GM10847 (cell line): Measurements from ENCODE around the gene DMD.

Experiments
- POLR2A ChIP-seq: IDR thresholded peaks from 2 replicates; pipeline ENCODE4 v1.6.1; 2011; ENCODE audit not compliant: insufficient read length; ENCODE audit errors: extremely low read depth

The DMD gene

DNA sequence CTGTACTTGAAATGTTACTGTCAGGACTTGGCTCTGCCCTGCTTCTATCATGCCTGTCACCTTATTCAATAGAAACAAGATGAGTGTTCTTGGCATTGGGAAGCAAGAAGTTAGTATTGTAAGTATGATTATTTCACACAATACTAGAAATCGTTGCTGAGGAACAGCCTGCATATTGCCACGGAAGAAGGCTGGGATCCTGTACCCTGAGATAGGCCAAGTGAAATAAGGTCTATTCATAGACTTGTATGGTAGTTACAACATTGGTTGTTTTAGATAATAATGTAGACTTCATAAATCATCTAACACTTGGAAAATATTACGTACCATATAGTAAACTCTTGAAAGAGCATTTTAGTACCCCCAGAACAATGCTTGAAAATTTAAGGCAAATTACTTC lies 215.9 kb downstream of the DMD start:
- TF ChIP-seq POLR2A: no peak

DNA sequence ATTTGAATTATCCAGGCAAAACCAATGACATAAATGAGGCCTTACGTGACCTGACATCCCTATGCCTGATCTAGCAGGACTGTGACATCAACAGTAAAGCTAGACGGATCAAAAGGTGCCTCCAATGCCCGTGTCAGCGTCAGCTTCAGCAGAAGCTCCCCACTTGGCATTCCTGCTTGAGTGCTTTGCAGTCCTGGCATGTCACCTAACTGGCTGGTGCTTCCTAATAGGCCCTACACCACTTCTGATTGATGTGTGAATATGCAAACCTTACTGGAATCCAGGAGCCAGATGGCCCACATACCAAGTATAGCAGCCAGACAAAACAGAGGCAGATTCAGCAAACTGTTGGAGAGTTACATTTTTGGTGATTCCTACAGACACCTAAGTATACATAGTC lies 224.2 kb downstream of the DMD start:
- no peak for TF ChIP-seq POLR2A

DNA sequence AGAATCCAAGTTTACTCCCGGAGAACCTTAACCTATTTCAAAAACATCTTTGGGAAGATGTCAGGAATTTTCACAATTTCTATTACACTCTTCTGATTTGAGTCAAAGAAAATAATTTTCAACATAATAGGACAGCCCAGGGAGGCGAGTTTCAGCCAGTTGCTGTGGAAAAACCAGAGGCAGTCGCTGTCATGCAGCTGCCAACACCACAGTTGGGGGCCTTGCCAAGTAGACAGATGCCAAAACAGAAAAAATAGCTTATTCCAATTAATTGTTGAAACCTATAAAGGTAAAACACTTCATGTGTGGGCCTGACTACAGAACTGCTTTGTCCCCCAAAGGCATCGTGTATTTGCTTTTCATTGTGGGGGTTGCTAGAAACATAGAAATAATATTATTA lies 225.8 kb downstream of the DMD start:
- TF ChIP-seq POLR2A: no peak

DNA sequence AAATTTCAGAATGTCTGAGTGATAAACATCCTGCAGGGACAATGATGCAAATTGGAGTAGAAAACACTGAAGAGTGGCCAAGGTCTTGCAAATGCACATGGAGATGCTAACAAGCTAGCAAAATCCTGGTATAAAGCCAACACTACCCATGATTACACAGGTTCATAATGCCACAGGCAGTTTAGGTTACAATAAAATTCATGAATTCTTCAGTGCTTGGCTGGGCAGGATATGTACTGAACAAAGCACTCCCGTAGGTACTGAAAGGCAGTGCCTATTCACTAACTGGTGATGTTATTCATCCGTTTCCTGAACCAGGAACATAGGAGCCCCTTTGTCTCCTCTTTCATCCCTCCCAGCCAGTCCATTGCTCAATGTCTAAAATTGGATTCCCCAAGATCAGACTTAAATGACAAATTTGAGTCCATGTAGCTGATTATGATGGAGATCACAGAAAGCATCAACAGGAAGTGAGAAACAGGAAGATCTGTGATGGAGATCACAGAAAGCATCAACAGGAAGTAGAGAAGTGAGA lies 244.5 kb downstream of the DMD start:
- TF ChIP-seq POLR2A: no peak

DNA sequence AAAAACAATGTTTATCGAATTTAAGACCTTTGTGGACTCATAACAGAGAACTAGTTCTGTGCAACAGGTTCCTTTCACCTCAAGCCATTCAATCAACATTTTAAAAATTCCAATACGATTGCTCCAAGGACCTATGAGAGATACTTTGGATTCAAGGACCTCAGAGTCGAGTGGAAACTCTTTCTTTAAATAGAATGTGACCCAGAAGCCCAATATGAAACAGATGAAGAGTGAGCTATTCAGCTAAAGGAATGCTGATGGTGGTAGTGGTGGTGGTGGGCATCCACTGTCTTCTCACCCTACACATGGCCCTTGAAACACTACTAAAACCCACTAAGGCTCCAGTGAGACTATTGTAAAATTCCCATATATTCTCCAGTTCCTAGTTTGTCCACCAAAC lies 257.2 kb downstream of the DMD start:
- no peak for TF ChIP-seq POLR2A

DNA sequence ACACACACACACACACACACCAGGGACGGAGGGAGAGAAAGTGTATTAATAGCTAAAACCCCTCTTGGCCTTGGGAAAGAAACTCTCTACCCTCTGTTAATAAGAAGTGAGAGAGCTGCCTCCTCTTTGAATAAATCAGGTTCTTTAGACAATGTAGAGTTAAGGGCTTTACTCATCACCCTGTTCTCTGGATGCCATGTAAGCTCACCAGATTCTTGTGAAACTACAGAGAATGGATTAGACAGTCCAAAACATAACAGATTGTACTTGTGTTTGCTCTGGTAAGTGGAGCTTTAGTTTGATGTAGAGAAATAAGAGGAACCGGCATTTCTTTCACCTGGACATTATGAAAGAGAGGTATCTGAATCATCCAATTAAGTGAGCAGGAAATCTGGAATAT lies 263.2 kb downstream of the DMD start:
- no peak for TF ChIP-seq POLR2A

DNA sequence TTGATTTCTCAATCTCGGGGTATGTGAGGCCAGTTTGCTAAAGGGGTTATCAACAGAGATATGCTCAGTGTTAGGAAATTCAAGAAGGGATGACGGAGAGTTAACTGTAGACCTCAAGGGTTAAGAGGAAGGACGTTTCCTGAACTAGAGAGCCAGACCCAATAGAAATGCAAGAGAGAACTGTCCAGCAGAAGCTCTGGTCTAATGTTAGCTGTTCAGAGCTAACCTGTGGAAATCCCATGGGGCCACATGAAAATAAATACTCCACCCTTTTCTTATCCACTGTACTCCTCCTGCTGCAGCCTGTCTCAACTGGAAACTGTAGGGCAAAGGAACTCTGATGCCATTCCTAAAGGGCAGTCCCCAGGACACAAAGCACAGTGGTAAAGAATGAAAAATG lies 274.3 kb downstream of the DMD start:
- TF ChIP-seq POLR2A: no peak

DNA sequence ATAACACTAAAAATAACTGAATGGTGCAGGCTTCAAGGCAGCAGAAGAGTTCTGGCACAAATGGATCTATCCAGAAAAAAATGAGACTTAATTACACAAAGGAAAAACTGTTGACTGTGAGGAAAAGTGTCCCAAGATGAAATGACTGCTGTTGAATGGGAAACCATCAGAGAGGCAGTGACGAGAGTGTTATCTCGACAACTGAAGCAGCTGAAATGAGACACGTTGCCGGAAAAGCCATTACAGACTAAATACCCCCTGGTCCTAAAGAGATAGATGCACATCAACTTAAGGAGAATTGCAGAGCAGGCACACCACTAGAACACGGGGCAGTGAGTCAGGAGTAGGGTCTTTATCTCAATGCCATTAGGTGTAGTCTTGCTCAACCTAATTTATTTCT lies 277.8 kb downstream of the DMD start:
- no peak for TF ChIP-seq POLR2A

DNA sequence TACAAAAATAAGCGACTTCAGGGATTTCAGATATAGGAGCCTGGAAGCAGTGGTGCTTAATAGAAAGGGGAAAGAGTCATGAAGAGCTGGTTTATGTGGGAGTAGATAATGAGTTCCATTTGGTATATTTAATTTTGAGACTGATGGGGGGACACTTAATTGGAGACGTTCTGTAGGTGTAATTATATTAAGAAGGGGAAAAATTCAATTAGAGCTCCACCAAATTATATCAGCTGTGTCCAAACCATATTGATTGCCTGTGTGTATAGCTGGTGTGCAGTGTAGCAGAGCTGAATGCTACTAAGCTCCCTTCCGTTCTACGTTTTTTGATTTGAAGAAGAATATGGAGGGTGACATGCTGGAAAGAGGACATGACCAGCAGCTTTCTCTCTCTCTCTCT lies 282.3 kb downstream of the DMD start:
- no peak for TF ChIP-seq POLR2A

DNA sequence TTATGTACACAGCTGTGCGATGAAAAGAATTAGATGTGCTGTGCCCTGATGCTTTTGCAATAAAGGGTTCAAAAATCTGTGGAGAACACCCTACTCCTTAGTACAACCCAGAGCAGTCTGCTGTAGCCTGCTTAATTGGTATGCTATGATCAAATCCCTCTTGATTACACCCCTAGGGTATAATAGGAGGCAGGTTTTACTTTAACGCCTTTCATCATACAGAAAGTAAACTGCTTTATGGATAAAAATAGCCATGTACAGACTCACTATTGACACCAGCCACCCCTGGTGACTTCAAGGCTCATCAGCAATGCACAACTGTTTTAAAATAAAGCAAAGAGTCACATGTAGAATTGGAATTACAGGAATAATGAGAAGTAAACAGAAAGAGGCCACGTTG lies 315.3 kb downstream of the DMD start:
- TF ChIP-seq POLR2A: no peak

DNA sequence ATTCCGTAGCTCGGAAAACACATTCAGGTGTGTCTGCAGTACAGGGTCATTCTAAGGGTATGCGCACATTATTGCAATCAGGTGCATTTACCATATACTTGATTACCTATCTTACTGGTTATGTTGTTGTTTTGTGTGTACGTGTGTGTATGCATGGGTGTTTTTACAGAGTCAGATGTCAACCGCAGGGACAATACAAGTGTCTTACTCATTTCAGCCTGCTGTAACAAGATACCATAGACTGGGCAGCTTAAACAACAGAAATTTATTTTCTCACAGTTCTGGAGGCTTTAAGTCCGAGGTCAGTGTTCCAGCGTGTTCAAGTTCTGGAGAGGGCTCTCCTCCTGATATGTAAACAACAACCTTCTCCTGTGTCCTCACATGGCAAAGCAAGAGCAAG lies 316.7 kb downstream of the DMD start:
- TF ChIP-seq POLR2A: no peak

DNA sequence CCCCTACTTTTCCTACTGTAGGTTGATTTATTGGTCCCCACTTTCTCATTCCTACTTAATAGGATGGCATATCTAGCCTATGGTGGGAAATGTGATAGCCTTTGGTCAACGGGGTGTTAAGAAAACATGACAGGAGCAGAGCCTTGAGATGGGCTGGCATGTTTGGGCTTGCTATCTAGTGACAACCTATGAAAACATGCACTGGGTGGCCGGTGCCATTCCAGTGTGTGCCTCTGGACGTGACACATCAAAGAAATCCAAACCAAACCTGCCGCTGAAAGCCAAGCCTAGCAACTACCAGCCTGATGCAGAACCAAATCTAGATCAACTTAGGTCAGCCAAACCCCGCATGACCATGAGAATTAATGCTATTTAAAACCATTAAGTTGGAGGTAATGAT lies 317.6 kb downstream of the DMD start:
- no peak for TF ChIP-seq POLR2A

DNA sequence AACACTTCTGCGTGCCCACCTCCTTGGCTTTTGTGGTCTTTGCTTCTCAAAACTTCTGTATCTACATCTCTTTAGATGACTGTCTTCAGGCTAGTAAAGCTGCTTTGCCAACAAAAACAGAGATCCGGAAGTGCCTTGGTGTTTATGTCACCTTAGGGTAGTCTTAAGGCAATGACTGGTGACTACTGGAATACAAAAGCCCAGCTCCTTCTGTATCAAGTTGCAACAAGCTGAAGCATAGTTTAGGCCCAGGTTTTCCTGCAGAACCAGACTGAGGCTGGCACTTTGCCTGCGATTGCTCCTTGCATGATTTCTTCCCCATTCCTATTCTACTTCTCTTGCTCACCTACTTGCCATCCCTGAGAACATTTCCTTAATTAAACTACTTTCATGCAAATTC lies 333.8 kb downstream of the DMD start:
- TF ChIP-seq POLR2A: no peak

DNA sequence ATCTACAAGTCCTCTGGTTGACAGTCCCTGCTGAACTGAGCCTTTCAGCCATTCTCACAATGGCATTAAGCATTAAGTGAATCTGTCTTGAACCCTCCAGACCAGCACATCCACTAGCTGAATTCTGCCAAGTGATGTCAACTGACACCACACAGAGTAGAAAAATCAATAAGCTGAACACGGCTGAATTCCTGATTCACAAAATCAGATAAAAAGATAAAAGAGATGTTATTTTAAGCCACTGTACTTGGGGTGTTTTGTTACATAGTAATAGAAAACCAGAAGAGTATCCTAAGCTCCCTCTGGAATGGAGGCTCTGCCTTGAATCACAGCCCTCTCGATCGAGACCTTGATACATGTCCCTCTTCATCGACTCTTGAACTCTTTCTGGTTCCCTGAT lies 336.5 kb downstream of the DMD start:
- no peak for TF ChIP-seq POLR2A

DNA sequence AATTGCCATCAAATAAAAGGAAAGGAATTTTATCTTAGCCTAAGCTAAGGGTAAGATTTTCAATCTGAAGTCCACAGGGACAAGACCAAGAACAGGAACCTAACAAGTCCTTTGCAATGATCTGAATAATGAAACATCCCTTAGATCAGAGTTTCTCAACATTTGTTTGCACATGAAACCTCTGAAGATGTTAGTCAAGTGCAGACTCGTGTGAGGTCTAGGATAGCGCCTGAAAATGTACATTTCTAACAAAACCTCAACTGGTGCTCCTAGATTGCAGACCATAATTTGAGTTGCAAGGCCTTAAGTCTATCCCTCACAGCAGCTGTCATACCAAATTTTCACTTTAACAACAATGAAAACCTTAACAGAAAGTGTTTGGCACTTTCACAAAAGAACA lies 337.6 kb downstream of the DMD start:
- TF ChIP-seq POLR2A: no peak

DNA sequence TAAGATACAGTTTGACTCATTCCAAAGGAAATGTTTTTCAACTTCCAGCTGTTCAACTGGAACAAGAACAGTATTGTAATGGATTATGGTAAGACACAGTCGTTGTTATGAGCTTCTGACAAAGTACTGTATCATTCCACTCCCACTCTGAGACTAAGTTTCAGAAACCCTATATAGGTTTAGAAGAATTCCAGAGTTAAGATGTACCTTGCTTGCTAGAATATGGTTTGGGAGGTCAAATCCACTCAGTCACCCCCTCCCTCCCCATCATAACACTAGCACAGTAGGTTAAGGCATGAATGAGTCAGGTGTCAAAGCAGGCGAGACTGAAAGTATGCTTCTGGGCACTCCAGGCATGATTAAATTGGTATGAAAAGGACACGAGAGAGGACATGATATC lies 339.7 kb downstream of the DMD start:
- no peak for TF ChIP-seq POLR2A

DNA sequence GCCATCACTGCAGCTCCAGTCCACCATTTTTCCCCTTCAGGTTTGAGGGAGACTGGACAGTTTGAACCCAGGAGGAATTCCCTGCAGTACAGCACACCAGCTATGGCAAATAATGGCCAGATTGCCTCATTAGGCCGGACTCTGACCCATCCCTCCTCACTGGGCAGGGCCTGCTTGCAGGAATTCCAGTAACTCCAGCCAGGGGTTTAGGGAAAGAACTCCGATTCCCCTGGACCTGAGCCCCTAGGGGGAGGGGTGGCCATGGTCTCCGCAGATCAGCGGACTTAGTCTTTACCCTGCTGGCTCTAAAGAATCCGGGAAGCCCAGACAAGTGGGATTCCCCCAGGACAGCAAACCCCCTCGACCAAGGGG lies 342.8 kb downstream of the DMD start:
- TF ChIP-seq POLR2A: no peak
